T-cell (primary cell): Measurements from ENCODE around the gene ADM5. TPM values are rescaled to one million over a fixed set of nuclear protein-coding genes. Genes with fewer than 3 reads are reported as not detected.

Experiments
- ATAC-seq, 4 experiments: fragments of 200-7000 bp in 3 of 4; fragments of 150-1000 bp in 1 of 4; cut with Tn5 transposase; replicated peaks in 1 of 4; 1 replicate in 3 of 4; 2 replicates in 1 of 4; pipeline ENCODE4 v1.10.0; 2021; ENCODE audit warnings: moderate library complexity in 3 of 4, mild to moderate bottlenecking in 2 of 4, moderate number of reproducible peaks in 1 of 4
- CTCF ChIA-PET, 2 donors: fragments of 300-600 bp; sonication (Branson Sonifier 250); formaldehyde crosslinking; loops; one replicate each; lab custom pipeline; 2022; ENCODE audit warnings: antibody characterized with exemption in 2 of 2; lab: Charles Lee
- POLR2A ChIA-PET, 2 donors: fragments of 300-600 bp; sonication (Branson Sonifier 250); formaldehyde crosslinking; loops; one replicate each; lab custom pipeline; 2022; ENCODE audit warnings: antibody characterized with exemption in 2 of 2; lab: Charles Lee
- DNase-seq, 35 experiments: peaks; one replicate each; pipeline versions ENCODE4 v3.0.0 to v3.0.0-alpha.2; 2013 to 2023
- H3K27ac ChIP-seq: one replicate; pipeline ENCODE4 v1.5.1; 2013; ENCODE audit warnings: low read length
- H3K27me3 ChIP-seq, 2 experiments: replicated peaks in 1 of 2; 1 replicate in 1 of 2; 2 replicates in 1 of 2; pipeline versions ENCODE4 v1.6.1 to v1.7.0; 2013; ENCODE audit warnings: low read length in 1 of 2, mixed read lengths in 1 of 2; ENCODE audit not compliant: control insufficient read depth in 2 of 2, insufficient read depth in 2 of 2; ENCODE audit errors: extremely low read depth in 1 of 2
- H3K36me3 ChIP-seq, 2 donors: 1 replicate in 1 of 2; 2 replicates in 1 of 2; pipeline versions ENCODE4 v1.6.1 to v1.7.0; 2013; ENCODE audit warnings: low read length in 1 of 2; ENCODE audit not compliant: control insufficient read depth in 2 of 2, insufficient read depth in 1 of 2; ENCODE audit errors: extremely low read depth in 1 of 2
- H3K4me1 ChIP-seq, 2 experiments: 1 replicate in 1 of 2; 2 replicates in 1 of 2; pipeline versions ENCODE4 v1.6.1 to v1.7.0; 2013; ENCODE audit warnings: low read length in 2 of 2, mixed read lengths in 1 of 2; ENCODE audit not compliant: insufficient read depth in 2 of 2, control insufficient read depth in 1 of 2; ENCODE audit errors: extremely low read depth in 1 of 2
- H3K4me3 ChIP-seq, 2 donors: 1 replicate in 1 of 2; 2 replicates in 1 of 2; pipeline versions ENCODE4 v1.5.1 to v1.7.0; 2013; ENCODE audit warnings: mild to moderate bottlenecking in 2 of 2, low read length in 1 of 2, moderate library complexity in 1 of 2; ENCODE audit not compliant: control insufficient read depth in 1 of 2; ENCODE audit errors: extremely low read depth in 1 of 2
- H3K9me3 ChIP-seq: 2 replicates; pipeline ENCODE4 v1.7.0; 2013
- H3K27ac Mint-ChIP-seq, 2 donors: one replicate each; pipeline ENCODE4 v1.8.0; 2020 to 2021; ENCODE audit warnings: mild to moderate bottlenecking in 2 of 2, mixed read lengths in 2 of 2
- H3K27me3 Mint-ChIP-seq, 2 donors: one replicate each; pipeline ENCODE4 v1.8.0; 2021 to 2022; ENCODE audit warnings: mixed read lengths in 2 of 2
- H3K36me3 Mint-ChIP-seq: one replicate; pipeline ENCODE4 v1.8.0; 2021; ENCODE audit warnings: mixed read lengths
- H3K4me1 Mint-ChIP-seq, 3 donors: one replicate each; pipeline ENCODE4 v1.8.0; 2020 to 2022; ENCODE audit warnings: mixed read lengths in 3 of 3, mild to moderate bottlenecking in 1 of 3
- H3K4me3 Mint-ChIP-seq, 3 donors: one replicate each; pipeline ENCODE4 v1.8.0; 2020 to 2022; ENCODE audit warnings: mild to moderate bottlenecking in 3 of 3, mixed read lengths in 3 of 3, moderate library complexity in 3 of 3
- H3K9me3 Mint-ChIP-seq, 3 donors: one replicate each; pipeline ENCODE4 v1.8.0; 2020 to 2022; ENCODE audit warnings: mixed read lengths in 3 of 3
- WGBS: methylation state at CpG from one replicate; pipeline ENCODE4 v1.1.5; 2013; ENCODE audit warnings: missing lambda C conversion rate; ENCODE audit not compliant: insufficient coverage; 5-methylcytosine and 5-hydroxymethylcytosine counted together
- total RNA-seq, 35 experiments: library from RNA in 6 of 35; stranded (reverse) in 6 of 35; fragments of 120-200 nt in 1 of 35; gene quantifications; one replicate each; pipeline versions ENCODE4 v1.2.1 to v1.2.4 and lab custom pipeline; 2013 to 2026

ADM5 gene
- total RNA-seq, 5 donors from 2014 or later (not counting 1 experiment from before 2014, with no cell fraction given): 3.5 to 6.4 (median 5.6) TPM

DNA sequence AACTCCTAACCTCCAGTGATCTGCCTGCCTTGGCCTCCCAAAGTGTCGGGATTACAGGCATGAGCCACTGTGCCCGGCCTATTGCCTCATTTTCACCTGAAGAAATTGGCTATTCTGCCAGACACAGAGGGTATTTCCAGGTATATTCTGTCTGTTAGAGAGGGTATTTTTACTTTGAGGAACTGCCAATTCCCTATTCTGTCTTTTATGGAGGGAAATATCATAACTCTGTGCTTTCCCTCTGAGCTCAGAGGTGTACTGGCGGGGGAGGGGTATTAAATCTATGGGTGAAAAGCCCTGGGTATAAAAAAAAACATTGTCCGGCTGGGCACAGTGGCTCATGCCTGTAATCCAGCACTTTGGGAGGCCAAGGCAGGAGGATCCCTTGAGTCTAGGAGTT is 48.9 kb downstream of the ADM5 start:
- H3K4me1 Mint-ChIP-seq: peaks cover 4 to 5% (median 5%) of the 10 kb centered on the region in 3 donors
- ChIA-PET POLR2A (interaction anchor here in 1 of 2 donors (0.7 kb wide), 1 partner anchor 956 kb away, joined by 3 read pairs; no protein-coding TSS in a partner anchor), CTCF (no interaction called here)
- DNase-seq: no peak
- no peak overlapping the region for H3K4me3 Mint-ChIP-seq
- Histone ChIP-seq H3K36me3 (no peaks in the 10 kb centered on the region), H3K27ac (no peak overlapping the region), H3K27me3 (peaks cover 0 to 10% of the 10 kb centered on the region in 2 experiments), H3K4me1 (peaks cover 0 to 10% of the 10 kb centered on the region in 2 experiments), H3K9me3 (no peaks in the 10 kb centered on the region), H3K4me3 (no peak overlapping the region)
- WGBS: 100% methylated on average over 1 of the region's 4 CpGs
- no peak overlapping the region for H3K27ac Mint-ChIP-seq
- H3K36me3 Mint-ChIP-seq: no peaks in the 10 kb centered on the region
- no peak for ATAC-seq
- no peaks in the 10 kb centered on the region for H3K9me3 Mint-ChIP-seq
- H3K27me3 Mint-ChIP-seq: no peaks in the 10 kb centered on the region

DNA sequence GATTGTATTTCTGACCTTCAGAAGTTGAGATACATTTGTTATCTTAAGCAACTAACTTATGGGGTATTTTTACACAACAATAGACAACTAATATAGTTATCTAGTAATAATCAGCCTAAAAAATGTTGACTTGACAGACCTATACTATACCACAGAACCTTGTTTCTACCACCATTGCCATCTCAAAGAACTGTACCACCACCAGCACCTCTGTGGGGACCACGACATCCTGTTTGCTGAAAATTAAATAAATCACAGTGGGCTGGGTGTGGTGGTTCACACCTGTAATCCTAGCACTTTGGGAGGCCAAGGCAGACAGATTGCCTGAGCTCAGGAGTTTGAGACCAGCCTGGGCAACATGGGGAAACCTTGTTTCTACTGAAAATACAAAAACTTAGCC is 49.7 kb downstream of the ADM5 start:
- Mint-ChIP-seq H3K27me3 (no peaks in the 10 kb centered on the region), H3K27ac (no peak overlapping the region), H3K36me3 (no peaks in the 10 kb centered on the region), H3K9me3 (no peaks in the 10 kb centered on the region), H3K4me1 (peaks cover 4 to 5% (median 5%) of the 10 kb centered on the region in 3 donors), H3K4me3 (no peak overlapping the region)
- ChIA-PET POLR2A (no interaction called here), CTCF (no interaction called here)
- H3K36me3 ChIP-seq: no peaks in the 10 kb centered on the region
- no peak overlapping the region for H3K4me3 ChIP-seq
- H3K27me3 ChIP-seq: peaks cover 0 to 8% of the 10 kb centered on the region in 2 experiments
- WGBS: no CpG with 5 or more reads among the region's 1 CpG
- peaks cover 0 to 10% of the 10 kb centered on the region in 2 experiments for H3K4me1 ChIP-seq
- ATAC-seq (peak in 1 of 4 experiments; percentile 45), DNase-seq (no peak)
- no peaks in the 10 kb centered on the region for H3K9me3 ChIP-seq
- no peak overlapping the region for H3K27ac ChIP-seq

DNA sequence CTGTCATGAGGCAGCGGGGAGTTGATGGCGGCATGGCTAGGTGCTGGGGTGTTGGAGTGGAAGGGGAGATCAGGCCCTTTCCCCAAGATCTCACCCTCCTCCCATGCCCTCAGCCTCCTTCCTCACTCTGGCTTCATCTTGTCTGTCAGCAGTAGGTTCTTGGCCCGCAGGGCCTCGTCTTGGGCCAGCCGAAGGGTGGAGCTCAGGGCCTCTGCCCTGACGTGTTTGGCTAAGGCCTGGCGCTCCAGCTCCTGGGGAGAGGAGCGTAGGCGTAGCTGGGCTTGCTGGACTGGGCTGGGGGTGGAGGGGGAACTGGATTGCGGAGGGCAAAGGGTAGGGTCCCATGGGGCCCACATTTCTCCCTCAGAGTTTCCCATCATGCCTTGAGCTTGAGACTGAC is 50.5 kb downstream of the ADM5 start:
- Mint-ChIP-seq H3K27me3 (no peaks in the 10 kb centered on the region), H3K4me3 (no peak overlapping the region), H3K4me1 (peaks cover 4 to 5% (median 5%) of the 10 kb centered on the region in 3 donors), H3K9me3 (no peaks in the 10 kb centered on the region), H3K27ac (no peak overlapping the region), H3K36me3 (no peaks in the 10 kb centered on the region)
- H3K4me1 ChIP-seq: peaks cover 0 to 10% of the 10 kb centered on the region in 2 experiments
- no peaks in the 10 kb centered on the region for H3K9me3 ChIP-seq
- peaks cover 0 to 6% of the 10 kb centered on the region in 2 experiments for H3K27me3 ChIP-seq
- 92% methylated on average over 6 of the region's 10 CpGs for WGBS
- POLR2A ChIA-PET: no interaction called here
- H3K4me3 ChIP-seq: no peak overlapping the region
- DNase-seq (no peak), ATAC-seq (no peak)
- no peaks in the 10 kb centered on the region for H3K36me3 ChIP-seq
- CTCF ChIA-PET: no interaction called here
- no peak overlapping the region for H3K27ac ChIP-seq

Other genes starting within 250 kb of the ADM5 start
- gene SLC17A7, start 248.1 kb upstream of the ADM5 start, total RNA-seq: under 1 TPM in 2 of 5 donors, not detected in 3; 0.09 to 0.20 TPM
- gene PIH1D1, start 237.8 kb upstream of the ADM5 start, total RNA-seq: 100 to 1,000 TPM; 122 to 196 (median 163) TPM
- 10 to 100 TPM; 32.8 to 57.2 (median 46.3) TPM for gene ALDH16A1, start 236.4 kb upstream of the ADM5 start, total RNA-seq
- 100 to 1,000 TPM; 238 to 356 (median 260) TPM for gene FLT3LG, start 215.4 kb upstream of the ADM5 start, total RNA-seq
- gene RPL13A, start 202.0 kb upstream of the ADM5 start, total RNA-seq: 1,000 to 10,000 TPM; 5,307 to 6,396 (median 5,878) TPM
- 1,000 to 10,000 TPM; 2,401 to 3,215 (median 2,914) TPM for gene RPS11, start 193.2 kb upstream of the ADM5 start, total RNA-seq
- gene FCGRT, start 176.9 kb upstream of the ADM5 start, total RNA-seq: 10 to 100 TPM; 20.3 to 41.5 (median 26.4) TPM
- 1 to 10 TPM; 1.2 to 5.7 (median 1.3) TPM for gene RCN3, start 161.6 kb upstream of the ADM5 start, total RNA-seq
- 100 to 1,000 TPM; 152 to 297 (median 176) TPM for gene NOSIP, start 109.0 kb upstream of the ADM5 start, total RNA-seq
- gene PRRG2, start 108.3 kb upstream of the ADM5 start, total RNA-seq: 1 to 10 TPM in 3 of 5 donors, under 1 TPM in 2; 0.37 to 1.7 (median 1.2) TPM
- gene PRR12, start 98.4 kb upstream of the ADM5 start, total RNA-seq: 10 to 100 TPM; 50.8 to 81.7 (median 78.8) TPM
- 10 to 100 TPM in 3 of 5 donors, 1 to 10 TPM in 2; 8.5 to 15.4 (median 13.0) TPM for gene RRAS, start 49.5 kb upstream of the ADM5 start, total RNA-seq
- 10 to 100 TPM; 40.0 to 81.9 (median 75.4) TPM for gene SCAF1, start 47.4 kb upstream of the ADM5 start, total RNA-seq
- gene IRF3, start 23.7 kb upstream of the ADM5 start, total RNA-seq: 100 to 1,000 TPM; 191 to 376 (median 350) TPM
- gene BCL2L12, start 23.7 kb upstream of the ADM5 start, total RNA-seq: 10 to 100 TPM; 15.6 to 26.6 (median 24.1) TPM
- 100 to 1,000 TPM in 3 of 5 donors, 10 to 100 TPM in 2; 72.0 to 116 (median 107) TPM for gene PRMT1, start 12.3 kb upstream of the ADM5 start, total RNA-seq
- gene CPT1C, start 1.5 kb downstream of the ADM5 start, total RNA-seq: 1 to 10 TPM in 4 of 5 donors, not detected in 1; 1.4 to 2.2 (median 1.5) TPM
- gene TSKS, start 73.7 kb downstream of the ADM5 start, total RNA-seq: 1 to 10 TPM in 3 of 5 donors, under 1 TPM in 2; 0.23 to 4.1 (median 2.1) TPM
- gene AP2A1, start 77.4 kb downstream of the ADM5 start, total RNA-seq: 10 to 100 TPM; 49.6 to 64.8 (median 62.2) TPM
- gene FUZ, start 123.7 kb downstream of the ADM5 start, total RNA-seq: 10 to 100 TPM; 12.8 to 31.2 (median 23.7) TPM
- 10 to 100 TPM; 46.0 to 64.1 (median 57.6) TPM for gene MED25, start 128.7 kb downstream of the ADM5 start, total RNA-seq
- 100 to 1,000 TPM; 149 to 165 (median 156) TPM for gene PTOV1, start 161.6 kb downstream of the ADM5 start, total RNA-seq
- gene PNKP, start 178.0 kb downstream of the ADM5 start, total RNA-seq: 100 to 1,000 TPM; 129 to 209 (median 193) TPM
- 10 to 100 TPM; 13.3 to 24.9 (median 21.4) TPM for gene AKT1S1, start 187.8 kb downstream of the ADM5 start, total RNA-seq
- 100 to 1,000 TPM in 1 of 5 donors, 10 to 100 TPM in 4; 46.5 to 102 (median 88.6) TPM for gene TBC1D17, start 188.1 kb downstream of the ADM5 start, total RNA-seq
- gene IL4I1, start 207.3 kb downstream of the ADM5 start, total RNA-seq: 10 to 100 TPM in 1 of 5 donors, 1 to 10 TPM in 4; 2.0 to 12.4 (median 4.0) TPM
- gene ATF5, start 239.6 kb downstream of the ADM5 start, total RNA-seq: 10 to 100 TPM in 3 of 5 donors, 1 to 10 TPM in 2; 8.5 to 18.9 (median 11.2) TPM
- 10 to 100 TPM; 36.2 to 67.5 (median 59.5) TPM for gene NUP62, start 239.9 kb downstream of the ADM5 start, total RNA-seq